NCI-H1694 treated with DMSO at 0.1 percent for 48 hours (cell line): ENCODE measurements around the gene CDH24.

Experiments used
- DNase-seq: peaks from one replicate; lab custom pipeline; 2025; lab: John Stamatoyannopoulos, UW

The CDH24 gene

GRCh38 chr14:23091294-23092225 is 34.2 kb upstream of the CDH24 start:
- no peak for DNase-seq

GRCh38 chr14:23090254-23090636 is 32.9 kb upstream of the CDH24 start:
- no peak for DNase-seq

GRCh38 chr14:23089498-23090253 is 32.4 kb upstream of the CDH24 start:
- no peak for DNase-seq

GRCh38 chr14:23086565-23086964 is 29.2 kb upstream of the CDH24 start:
- DNase-seq = no peak

- DNase-seq = no peak
Observed at GRCh38 chr14:23085458-23085857, 28.1 kb upstream of the CDH24 start.

GRCh38 chr14:23080474-23080873 is 23.2 kb upstream of the CDH24 start:
- DNase-seq = no peak

- DNase-seq = no peak
Observed at GRCh38 chr14:23079716-23080115, 22.4 kb upstream of the CDH24 start.

GRCh38 chr14:23078692-23079116 is 21.4 kb upstream of the CDH24 start:
- no peak for DNase-seq

GRCh38 chr14:23077962-23078361 is 20.6 kb upstream of the CDH24 start:
- DNase-seq = no peak

GRCh38 chr14:23076785-23077408 is 19.6 kb upstream of the CDH24 start:
- DNase-seq = no peak

- no peak for DNase-seq
Observed at GRCh38 chr14:23074906-23075305, 17.6 kb upstream of the CDH24 start.

- DNase-seq = no peak
Observed at GRCh38 chr14:23071921-23072539, 14.7 kb upstream of the CDH24 start.

GRCh38 chr14:23071244-23071920 is 14.1 kb upstream of the CDH24 start:
- no peak for DNase-seq

- no peak for DNase-seq
Observed at GRCh38 chr14:23070262-23071129, 13.2 kb upstream of the CDH24 start.

- DNase-seq = no peak
Observed at GRCh38 chr14:23069413-23069806, 12.1 kb upstream of the CDH24 start.

- no peak for DNase-seq
Observed at GRCh38 chr14:23068789-23069412, 11.6 kb upstream of the CDH24 start.

GRCh38 chr14:23067847-23068788 is 10.8 kb upstream of the CDH24 start:
- no peak for DNase-seq

- DNase-seq = no peak
Observed at GRCh38 chr14:23066855-23067744, 9.8 kb upstream of the CDH24 start.
